HCT116 (cell line): ENCODE data around the gene MYBPC2.

Experiments
- EZH2phosphoT487 ChIP-seq: fragments of 200-600 bp; IDR thresholded peaks from 2 replicates; pipeline ENCODE4 v1.6.1; 2018; ENCODE audit warnings: antibody characterized with exemption, borderline replicate concordance
- RAD21 ChIP-seq: IDR thresholded peaks from 2 replicates; pipeline ENCODE4 v1.6.1; 2012; ENCODE audit warnings: low read depth, mild to moderate bottlenecking

DNA sequence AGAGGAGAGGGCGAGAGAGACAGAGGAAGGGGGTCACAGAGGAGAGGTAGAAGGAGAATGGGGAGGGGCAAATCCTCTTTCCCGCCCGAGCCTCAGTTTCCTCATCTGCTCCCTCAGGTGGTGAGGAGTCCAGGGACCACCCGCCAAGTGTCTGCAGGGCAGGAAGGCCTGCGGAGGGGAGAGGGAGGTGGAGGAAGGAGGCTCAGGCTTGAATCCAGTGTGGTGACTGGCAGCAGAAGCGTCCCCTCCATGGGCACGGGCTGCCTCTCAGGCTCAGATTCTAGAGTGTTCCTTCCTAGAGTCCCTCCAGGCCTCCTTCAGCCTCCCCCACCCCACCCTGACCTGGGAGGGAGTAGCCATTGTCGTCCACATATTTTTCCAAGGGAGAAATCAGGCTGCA lies 60.5 kb downstream of the MYBPC2 start:
- TF ChIP-seq RAD21 (no peak), EZH2phosphoT487 (no peak)
